Measurements from ENCODE around the gene PARVA.
"Not testable (repeated sequence)": the region's sequence is repeated elsewhere in the genome, so short reads cannot be mapped to it uniquely, and the experiment has no call there.

The PARVA gene

DNA sequence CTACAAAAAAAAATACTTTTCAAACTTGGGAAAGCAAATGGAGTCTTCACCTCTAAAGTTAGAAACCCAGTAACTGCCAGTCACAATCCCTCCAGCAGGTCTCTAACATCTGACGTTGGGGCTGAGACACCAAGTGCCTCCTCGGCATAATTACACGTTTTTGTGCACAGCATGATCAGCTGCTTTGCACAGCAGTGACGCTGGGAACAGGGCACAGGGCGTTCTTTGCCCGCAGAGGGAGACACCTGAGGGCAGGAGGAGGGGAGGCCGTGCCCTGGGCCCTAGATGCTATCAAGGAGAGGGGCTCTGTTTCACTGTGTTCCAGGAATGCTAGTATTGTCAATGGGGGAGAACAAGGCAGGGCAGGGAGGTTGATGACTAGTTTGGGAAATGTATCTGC lies 120.1 kb downstream of the PARVA start:
- DNase-seq (ENCODE audit: low spot score): no peak

GRCh38 chr11:12499071-12499470 lies 121.7 kb downstream of the PARVA start:
- DNase-seq (ENCODE audit: low spot score): no peak

DNA sequence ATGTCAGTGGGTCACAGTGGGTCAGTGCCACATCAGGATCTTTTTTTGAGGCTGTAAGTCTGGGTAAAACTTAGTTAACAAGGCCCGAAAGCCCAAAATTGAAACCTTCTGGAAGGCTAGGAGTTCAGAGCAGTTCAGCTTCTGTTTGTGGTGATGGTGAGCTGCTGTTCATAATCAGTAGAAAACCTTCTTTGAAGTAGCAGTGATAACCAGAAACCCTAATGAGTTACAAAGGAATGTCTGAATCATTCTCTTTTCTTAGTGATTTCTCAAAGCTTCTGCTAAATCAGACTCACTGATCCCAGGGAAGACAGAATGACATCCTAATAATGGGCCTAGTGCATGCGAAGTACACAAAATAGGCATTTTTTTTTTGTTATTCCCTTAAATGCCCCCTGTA lies 124.7 kb downstream of the PARVA start:
- DNase-seq (ENCODE audit: low spot score): no peak

DNA sequence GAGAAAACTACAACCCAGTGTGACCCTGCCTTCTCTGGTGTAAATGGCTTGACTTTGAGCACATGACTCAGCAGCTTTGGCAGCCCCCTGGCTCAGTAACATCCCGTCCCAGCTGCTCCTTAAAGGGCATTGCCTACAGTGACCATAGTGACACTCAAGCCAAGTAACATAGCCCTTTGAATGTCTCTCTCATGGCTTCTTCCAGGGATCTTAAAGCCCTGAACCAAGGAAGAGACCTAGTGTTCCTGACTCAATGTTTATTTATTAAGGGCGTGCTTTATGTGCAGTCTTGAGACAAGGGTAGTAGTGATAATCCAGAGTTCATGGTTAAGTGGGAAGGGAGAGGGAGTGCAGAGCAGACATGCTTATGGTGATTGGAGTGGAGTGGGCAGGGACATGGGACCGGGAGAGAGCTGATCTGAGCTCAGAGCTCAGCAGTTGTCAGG lies 125.7 kb downstream of the PARVA start:
- DNase-seq (ENCODE audit: low spot score): no peak

DNA sequence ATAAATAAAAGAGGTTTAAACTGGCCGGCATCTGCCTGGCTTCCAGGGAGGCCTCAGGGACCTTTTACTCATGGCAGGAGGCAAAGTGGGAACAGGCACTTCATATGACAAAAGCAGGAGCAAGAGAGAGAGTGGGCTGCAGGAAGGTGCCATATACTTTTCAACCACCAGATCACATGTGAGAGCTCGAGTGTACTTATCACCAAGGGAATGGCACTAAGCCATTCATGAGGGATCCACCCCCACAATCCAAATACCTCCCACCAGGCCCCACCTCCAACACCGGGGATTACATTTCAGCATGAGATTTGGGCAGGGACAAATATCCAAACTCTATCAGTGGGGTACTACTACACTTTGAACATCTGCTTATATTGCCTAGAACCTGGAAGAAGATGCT lies 126.5 kb downstream of the PARVA start:
- DNase-seq (ENCODE audit: low spot score): no peak

- no peak for DNase-seq (ENCODE audit: low spot score)
These were observed 127.8 kb downstream of the PARVA start for GRCh38 chr11:12505183-12505582.

DNA sequence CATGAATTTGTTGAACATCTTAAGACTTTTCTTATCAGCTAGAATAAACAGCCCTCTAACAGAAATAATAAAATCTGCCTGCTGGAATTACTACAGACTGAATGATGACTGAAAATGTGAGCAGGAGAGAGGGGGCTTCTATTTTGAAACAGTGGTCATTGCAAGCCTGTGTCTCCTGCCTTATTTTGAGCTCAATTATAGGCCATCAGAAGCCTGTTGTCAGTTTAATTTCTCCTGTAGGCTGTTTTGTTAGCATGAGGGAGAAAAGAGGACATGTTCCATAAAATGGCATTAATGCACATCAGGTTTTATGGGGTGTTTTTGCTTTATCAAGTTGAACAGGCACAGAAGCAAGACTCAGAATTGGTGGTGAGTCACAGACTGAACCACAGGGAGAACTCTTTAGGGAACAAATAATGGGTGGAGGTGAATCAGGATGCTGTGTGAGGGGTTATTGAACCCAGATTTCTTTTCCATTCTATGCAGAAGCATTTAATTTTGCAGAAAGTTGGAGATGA lies 129.1 kb downstream of the PARVA start:
- no peak for DNase-seq (ENCODE audit: low spot score)

DNA sequence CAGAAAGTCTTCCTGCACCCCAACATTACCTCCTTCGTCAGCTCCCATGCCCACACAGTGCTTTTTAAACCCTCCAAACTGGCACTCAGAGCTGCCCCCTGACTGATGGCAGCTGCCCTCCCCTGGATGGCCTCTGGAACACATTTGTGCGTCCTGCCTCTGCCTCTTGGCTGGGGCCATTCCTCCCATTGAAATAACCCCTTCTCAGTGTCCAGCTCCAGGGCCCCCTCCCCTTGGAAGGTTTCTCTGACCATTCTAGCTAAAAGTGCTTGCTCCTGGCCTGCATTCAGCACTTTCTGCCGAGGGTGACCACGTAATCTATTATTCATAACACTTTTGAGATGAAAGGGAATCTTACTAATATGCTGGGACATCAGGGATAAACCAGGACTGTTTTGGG lies 130.0 kb downstream of the PARVA start:
- DNase-seq (ENCODE audit: low spot score): no peak

- no peak for DNase-seq (ENCODE audit: low spot score)
These were observed 130.9 kb downstream of the PARVA start for GRCh38 chr11:12508151-12508751.

GRCh38 chr11:12509371-12509770 lies 132.0 kb downstream of the PARVA start:
- no peak for DNase-seq (ENCODE audit: low spot score)

GRCh38 chr11:12512132-12512531 lies 134.8 kb downstream of the PARVA start:
- DNase-seq (ENCODE audit: low spot score): no peak

DNA sequence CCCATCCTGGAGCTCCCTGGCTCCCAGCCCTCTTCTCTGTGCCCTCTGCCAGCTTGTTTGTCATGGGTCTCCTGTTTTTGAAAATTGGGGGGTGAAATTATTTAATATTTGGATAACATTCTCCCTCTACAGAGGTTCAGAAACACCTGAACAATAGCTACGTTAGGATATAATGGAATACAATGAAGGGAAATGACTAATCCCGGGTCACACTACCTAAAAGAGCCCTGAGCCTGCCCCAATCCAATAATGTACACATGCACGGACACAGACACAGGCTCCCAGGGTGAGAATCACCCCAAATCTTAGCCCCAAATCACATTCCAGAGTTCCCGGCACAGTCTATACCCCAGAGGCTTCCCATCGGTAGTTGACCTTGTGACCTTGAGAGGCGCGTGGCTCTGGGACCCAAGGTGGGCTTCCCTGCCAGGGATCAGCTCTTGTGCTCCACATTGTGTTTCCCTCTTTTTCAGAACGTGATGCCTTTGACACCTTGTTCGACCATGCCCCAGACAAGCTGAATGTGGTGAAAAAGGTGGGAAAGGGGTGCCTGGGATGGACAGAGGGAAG lies 135.5 kb downstream of the PARVA start:
- DNase-seq (ENCODE audit: low spot score): no peak

DNA sequence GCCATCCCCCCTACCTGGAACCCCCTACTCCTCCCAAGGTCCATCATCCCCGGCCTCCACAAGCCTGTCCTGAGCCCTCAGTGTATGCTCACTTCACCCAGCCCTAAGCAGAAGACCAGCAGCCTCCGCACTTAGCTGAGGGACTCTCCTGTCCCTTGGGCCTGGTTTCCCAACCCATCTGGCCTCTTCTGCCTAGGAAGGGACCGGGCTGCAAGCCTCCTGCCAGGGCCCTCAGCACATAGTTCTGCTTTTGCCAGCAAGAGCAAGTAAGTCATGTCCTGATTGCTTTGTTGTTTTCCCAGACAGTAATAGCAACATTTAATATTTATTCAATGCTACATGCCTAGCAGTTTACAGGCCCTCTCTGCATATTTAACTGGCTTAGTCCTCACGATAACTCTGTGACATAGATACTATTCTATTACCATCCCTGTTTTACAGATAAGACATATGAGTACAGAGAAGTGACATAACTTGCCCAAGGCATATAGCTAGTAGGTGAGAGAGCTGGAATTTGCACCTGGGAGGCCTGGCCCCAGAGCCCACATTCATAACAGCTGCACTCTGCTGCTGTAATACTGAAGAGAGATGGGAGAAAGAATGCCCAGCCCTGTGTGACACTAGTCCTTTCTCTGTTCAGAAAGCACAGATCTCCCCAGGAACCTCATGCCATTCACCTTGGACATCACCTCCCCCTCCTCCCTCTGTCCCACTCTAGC lies 139.2 kb downstream of the PARVA start:
- no peak for DNase-seq (ENCODE audit: low spot score)

DNA sequence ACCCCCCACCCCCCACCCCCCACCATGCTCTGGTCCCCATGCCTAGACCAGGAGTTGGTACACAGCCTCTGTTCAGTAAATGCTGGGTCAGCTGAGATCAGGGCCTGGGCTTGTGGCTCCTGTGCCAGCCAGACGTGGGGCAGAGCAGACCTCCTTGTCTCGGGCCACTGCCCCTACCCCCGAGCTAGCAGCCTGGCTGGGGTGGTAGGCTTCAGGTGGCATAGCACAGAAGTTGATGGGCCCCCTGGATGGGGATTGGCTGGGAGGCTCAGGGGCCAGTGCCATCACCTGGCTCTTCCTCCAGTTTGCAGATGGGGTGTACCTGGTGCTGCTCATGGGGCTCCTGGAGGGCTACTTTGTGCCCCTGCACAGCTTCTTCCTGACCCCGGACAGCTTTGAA lies 139.9 kb downstream of the PARVA start:
- DNase-seq (ENCODE audit: low spot score): no peak

GRCh38 chr11:12517741-12518140 lies 140.4 kb downstream of the PARVA start:
- no peak for DNase-seq (ENCODE audit: low spot score)

DNA sequence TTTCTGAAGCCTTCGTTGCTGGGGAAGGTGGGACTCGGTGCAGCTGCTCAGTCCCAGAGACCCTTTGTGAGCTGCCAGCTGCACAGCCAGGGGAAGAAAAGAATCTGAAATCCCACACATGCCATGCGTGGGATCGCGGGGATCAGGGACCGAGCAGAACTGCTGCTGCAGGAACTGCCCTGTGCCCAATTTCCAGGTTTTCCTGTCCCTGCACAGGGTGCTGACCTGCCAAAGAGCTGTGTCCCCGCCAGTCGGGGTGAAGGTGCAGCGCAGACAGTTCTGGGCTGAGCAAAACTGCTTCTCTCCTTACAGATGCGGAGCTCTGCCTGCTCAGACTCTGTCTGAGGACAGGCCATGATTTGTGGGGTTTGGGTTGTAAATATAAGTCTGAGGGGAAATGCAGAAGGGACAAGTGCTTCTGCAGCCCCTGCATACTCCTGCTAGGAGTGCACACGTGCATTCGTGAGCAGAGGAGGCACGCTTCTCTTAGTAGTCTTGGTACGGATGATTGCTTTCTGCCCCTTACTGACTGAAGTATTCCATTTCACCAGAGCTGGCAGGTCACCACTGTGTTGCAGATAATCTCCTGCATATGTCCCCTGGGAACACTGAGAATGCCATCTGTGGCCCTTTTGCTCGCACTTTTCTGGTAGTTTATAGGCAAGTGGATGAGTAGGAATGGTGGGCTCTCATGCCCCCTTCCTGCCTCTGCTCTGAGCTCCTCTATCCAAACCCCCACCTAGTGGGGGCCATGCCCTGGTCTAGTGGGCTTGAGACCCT lies 141.4 kb downstream of the PARVA start:
- no peak for DNase-seq (ENCODE audit: low spot score)

DNA sequence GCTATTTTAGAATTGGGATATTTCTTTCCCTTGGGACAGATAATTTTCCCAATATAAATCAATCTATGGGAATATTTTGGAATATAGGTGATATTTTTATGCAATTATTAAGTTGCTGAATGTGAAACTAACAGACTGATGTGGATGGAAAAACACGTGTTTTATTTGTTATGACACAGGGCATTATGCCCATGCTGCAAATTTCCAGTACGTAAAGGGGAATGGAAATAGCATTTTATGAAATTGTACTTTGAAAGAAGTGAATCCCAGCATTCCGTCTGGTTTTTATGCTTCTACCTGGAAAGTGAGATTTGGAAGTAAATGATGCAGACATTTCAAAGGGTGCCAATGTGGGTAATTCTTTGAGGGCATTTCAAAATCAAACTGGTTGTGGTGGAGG lies 142.7 kb downstream of the PARVA start:
- no peak for DNase-seq (ENCODE audit: low spot score)

GRCh38 chr11:12520576-12520975 lies 143.2 kb downstream of the PARVA start:
- DNase-seq (ENCODE audit: low spot score): not testable (repeated sequence)

- DNase-seq (ENCODE audit: low spot score): no peak
These were observed 146.0 kb downstream of the PARVA start for GRCh38 chr11:12523180-12523924.

- DNase-seq (ENCODE audit: low spot score): no peak
These were observed 147.5 kb downstream of the PARVA start for GRCh38 chr11:12524865-12525264.

DNA sequence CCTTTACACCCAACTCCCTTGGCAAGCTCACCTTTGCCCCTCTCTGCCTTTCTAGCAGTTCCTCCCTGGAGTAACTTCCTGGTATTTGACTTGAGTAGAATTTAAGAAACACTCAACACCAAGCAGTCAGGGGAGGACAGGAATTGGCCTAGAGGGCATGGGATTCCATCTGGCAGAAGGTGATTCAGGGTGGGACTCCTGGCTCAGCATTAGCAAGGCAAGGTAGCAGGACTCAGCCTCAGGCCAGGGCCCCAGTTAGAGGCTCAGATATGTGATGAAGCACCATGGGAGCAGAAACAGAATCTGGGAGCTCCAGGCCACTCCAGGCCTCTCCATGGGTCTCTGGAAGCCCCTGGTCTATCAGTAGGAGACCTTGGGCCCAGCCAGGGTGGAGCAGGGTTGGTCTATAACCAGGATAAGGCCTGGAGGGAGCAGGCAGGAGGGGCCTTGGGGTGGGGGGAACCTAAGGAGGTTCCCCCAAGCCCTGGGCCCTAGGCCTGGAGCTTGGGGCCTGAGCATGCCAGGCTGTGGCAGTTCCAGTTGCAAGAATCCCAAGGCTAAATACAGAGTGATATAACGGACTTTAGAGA lies 148.2 kb downstream of the PARVA start:
- DNase-seq (ENCODE audit: low spot score): no peak

- no peak for DNase-seq (ENCODE audit: low spot score)
These were observed 149.4 kb downstream of the PARVA start for GRCh38 chr11:12526789-12527188.
